ENCODE measurements around the gene PPIL4. TPM values are rescaled to one million over a fixed set of nuclear protein-coding genes. Genes with fewer than 3 reads are reported as not detected.
A peak's percentile ranks its signal among the peaks of the same experiment; 100 is the strongest.
"Not testable (repeated sequence)": the region's sequence is repeated elsewhere in the genome, so short reads cannot be mapped to it uniquely, and the experiment has no call there.

The PPIL4 gene
- total RNA-seq, 2 donors from 2014 or later, result 18.1 to 23.3 TPM

GRCh38 chr6:149470948-149471347 is 74.9 kb downstream of the PPIL4 start:
- intact Hi-C loops (cut with DNase I), result no loop called here
- ATAC-seq (no peak), DNase-seq (no peak)

- intact Hi-C loops (cut with DNase I), result no loop called here
- ATAC-seq (no peak), DNase-seq (no peak)
Observed at GRCh38 chr6:149468179-149468578, 77.7 kb downstream of the PPIL4 start.

- DNase-seq (no peak), ATAC-seq (no peak)
- intact Hi-C loops (cut with DNase I), result no loop called here
Observed at GRCh38 chr6:149467265-149467664, 78.6 kb downstream of the PPIL4 start.

- DNase-seq, result no peak
- intact Hi-C loops (cut with DNase I), result no loop called here
- ATAC-seq, result no peak
Observed at GRCh38 chr6:149464411-149464810, 81.4 kb downstream of the PPIL4 start.

- ATAC-seq (peak; percentile 20 to 21), DNase-seq (no peak)
- intact Hi-C loops (cut with DNase I), result no loop called here
Observed at GRCh38 chr6:149463781-149464180, 82.1 kb downstream of the PPIL4 start.

- ATAC-seq; intact Hi-C loops (cut with DNase I); DNase-seq: not testable (repeated sequence)
Observed at GRCh38 chr6:149462712-149463111, 83.1 kb downstream of the PPIL4 start.

GRCh38 chr6:149461670-149462069 is 84.2 kb downstream of the PPIL4 start:
- intact Hi-C loops (cut with DNase I), result no loop called here
- ATAC-seq (no peak), DNase-seq (no peak)

- DNase-seq; intact Hi-C loops (cut with DNase I); ATAC-seq: not testable (repeated sequence)
Observed at GRCh38 chr6:149460249-149460648, 85.6 kb downstream of the PPIL4 start.

- DNase-seq, result no peak
Observed at GRCh38 chr6:149459761-149460160, 86.1 kb downstream of the PPIL4 start.

GRCh38 chr6:149458806-149459205 is 87.0 kb downstream of the PPIL4 start:
- intact Hi-C loops (cut with DNase I), result loop anchor here in 1 of 2 donors (10.0 kb wide), 1 partner anchor 56 kb away; no protein-coding TSS in a partner anchor
- DNase-seq (no peak), ATAC-seq (no peak)

More at GRCh38 chr6:149459761-149460160, 86.1 kb downstream of the PPIL4 start:
- intact Hi-C loops (cut with DNase I), result loop anchor here in 1 of 2 donors (10.0 kb wide), 1 partner anchor 55 kb away; no protein-coding TSS in a partner anchor
- no peak for ATAC-seq

- ATAC-seq, result no peak
- intact Hi-C loops (cut with DNase I), result loop anchor here in 1 of 2 donors (10.0 kb wide), 1 partner anchor 57 kb away; no protein-coding TSS in a partner anchor
- no peak for DNase-seq
Observed at GRCh38 chr6:149458196-149458595, 87.6 kb downstream of the PPIL4 start.

- peak; percentile 10 to 24 for ATAC-seq
- intact Hi-C loops (cut with DNase I), result loop anchor here in 1 of 2 donors (10.0 kb wide), 1 partner anchor 57 kb away; no protein-coding TSS in a partner anchor
- peak; percentile 53 for DNase-seq
Observed at GRCh38 chr6:149457316-149457884, 88.4 kb downstream of the PPIL4 start.

GRCh38 chr6:149456311-149457021 is 89.4 kb downstream of the PPIL4 start:
- ATAC-seq (no peak), DNase-seq (no peak)
- intact Hi-C loops (cut with DNase I), result loop anchor here in 1 of 2 donors (10.0 kb wide), 1 partner anchor 58 kb away; no protein-coding TSS in a partner anchor

GRCh38 chr6:149455031-149455732 is 90.7 kb downstream of the PPIL4 start:
- intact Hi-C loops (cut with DNase I), result loop anchor here in 1 of 2 donors (10.0 kb wide), 1 partner anchor 60 kb away; no protein-coding TSS in a partner anchor
- DNase-seq (no peak), ATAC-seq (peak; percentile 2)

Other genes with a start within 250 kb of the PPIL4 start
- gene TAB2, start 228.3 kb downstream of the PPIL4 start, total RNA-seq, result 10 to 100 TPM; 45.6 to 56.3 TPM
- under 1 TPM; 0.63 to 0.71 TPM for gene SUMO4, start 145.8 kb downstream of the PPIL4 start, total RNA-seq
- 1 to 10 TPM in 1 of 2 donors, under 1 TPM in 1; 0.47 to 1.6 TPM for gene ZC3H12D, start 61.0 kb downstream of the PPIL4 start, total RNA-seq
- 10 to 100 TPM; 46.0 to 59.4 TPM for gene GINM1, start 20.3 kb upstream of the PPIL4 start, total RNA-seq
- 10 to 100 TPM; 10.5 to 12.6 TPM for gene KATNA1, start 102.7 kb upstream of the PPIL4 start, total RNA-seq
- gene LATS1, start 172.1 kb upstream of the PPIL4 start, total RNA-seq, result 10 to 100 TPM; 14.6 to 15.4 TPM
- gene NUP43, start 200.5 kb upstream of the PPIL4 start, total RNA-seq, result 10 to 100 TPM; 22.4 to 27.7 TPM
- gene PCMT1, start 203.7 kb upstream of the PPIL4 start, total RNA-seq, result 100 to 1,000 TPM in 1 of 2 donors, 10 to 100 TPM in 1; 92.8 to 107 TPM